Limb (tissue), 2 donors: Measurements from ENCODE around the gene KIF19.

Source experiments
- DNase-seq, 2 donors: peaks; one replicate each; pipeline ENCODE4 v3.0.0-alpha.2; 2016; ENCODE audit errors: extremely low spot score in 2 of 2

Gene KIF19

DNA sequence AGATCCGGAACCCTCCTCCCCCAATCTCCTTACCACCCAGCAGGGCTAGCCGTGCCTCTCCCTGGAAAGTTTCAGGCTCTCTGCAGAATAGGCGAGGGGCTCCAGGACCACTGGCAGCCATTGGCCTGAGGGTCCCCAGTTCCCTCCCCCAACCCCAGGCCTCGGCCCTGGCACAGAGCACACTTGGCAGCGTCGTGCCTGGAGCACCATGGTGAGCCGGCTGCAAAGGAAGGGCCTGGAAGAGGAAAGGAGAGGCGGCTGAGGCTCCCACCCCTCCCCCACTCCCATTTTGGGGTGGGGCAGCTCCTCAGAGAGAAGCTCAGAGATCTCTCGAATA is 36.0 kb downstream of the KIF19 start:
- DNase-seq, result no peak

DNA sequence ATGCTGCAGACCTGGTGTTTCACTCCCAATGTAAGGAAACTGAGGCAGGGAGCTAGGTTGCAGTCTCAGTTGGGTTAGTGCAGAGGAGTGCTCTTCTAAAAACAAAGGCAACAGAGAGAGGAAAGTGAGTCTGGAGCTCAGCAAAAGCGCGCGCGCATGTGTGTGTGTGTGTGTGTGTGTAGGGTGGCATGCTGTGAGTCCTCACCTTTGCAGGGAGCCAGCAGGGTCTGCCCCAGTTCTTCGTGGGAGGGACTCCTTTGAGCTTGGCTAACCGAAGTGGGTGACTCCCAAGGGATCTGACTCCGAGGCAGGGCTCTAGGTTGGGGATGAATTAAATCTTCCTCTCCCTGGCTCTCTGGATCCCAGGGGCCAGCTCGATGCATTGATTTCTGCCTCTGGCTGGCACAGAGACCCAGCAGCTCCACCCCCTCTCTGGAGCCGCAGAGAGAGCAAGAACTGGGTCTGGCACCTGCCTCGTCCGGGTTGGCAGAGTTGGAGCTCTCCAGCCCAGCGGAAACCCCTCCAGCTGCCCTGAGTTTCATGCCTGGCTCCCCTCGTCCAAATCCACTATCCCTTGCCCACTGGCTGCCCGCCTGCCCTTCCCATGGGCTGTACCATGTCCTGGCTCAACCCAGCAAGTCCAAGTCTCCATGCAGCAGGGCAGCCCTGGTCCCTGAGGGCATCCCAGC is 36.9 kb downstream of the KIF19 start:
- no peak for DNase-seq

DNA sequence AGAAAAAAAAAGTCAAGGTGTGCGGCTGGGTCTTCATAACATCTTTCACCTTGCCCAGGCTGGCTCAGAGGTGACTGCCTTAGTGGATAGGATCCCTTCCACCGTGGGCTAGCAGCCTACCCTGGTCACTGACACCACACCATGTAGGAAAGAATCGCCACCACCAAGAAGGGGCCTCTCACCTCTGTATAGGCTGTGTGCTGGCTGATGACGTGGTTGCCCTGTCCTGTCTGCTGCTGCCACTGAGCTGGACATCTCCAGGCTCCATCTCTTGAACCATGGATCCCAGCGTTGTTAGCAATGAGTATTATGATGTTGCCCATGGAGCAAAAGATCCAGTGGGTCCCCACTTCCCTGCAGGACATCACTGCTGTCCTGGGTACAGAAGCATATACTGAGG is 41.2 kb downstream of the KIF19 start, which contains the start of gene GPR142:
Gene GPR142 (plus strand): TSS at position 301 of the 400 bp plus-strand sequence. CDS start 2,035 bp downstream, outside the sequence.
- no peak for DNase-seq

DNA sequence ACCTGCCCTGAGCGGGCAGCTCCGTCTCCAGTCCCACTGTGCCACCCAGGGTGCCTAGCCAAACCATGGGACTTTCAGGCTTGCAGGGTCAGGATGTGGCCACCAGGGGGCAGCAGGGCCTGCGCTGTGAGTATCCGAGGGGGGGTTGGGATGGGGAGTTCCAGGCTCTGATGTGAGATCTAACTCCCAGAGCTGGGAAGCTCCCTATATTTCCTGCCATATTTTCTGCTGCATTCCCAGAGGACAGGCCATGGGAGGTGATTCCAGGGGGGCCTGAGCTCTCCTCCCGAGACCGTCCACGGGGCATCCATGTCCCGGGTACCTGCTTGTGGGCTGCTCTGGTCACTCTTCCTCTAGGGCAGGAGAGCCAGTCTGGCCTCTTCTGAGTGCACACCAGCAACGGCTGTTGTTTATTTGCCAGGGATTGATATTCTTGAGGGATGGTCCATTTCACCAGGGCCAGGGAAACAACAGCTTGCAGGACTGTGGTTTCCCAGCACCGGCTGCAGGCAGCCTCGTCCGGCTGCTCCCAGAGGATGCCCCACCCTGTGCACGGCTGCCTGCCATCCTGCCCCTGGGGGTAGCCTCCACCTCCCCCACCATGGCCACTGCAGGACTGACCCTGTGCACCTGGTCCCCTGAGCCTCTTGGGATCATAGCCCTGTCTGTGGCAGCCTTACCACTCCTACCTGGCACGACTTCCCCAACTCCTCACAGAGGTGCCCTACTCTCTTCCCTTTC is 42.5 kb downstream of the KIF19 start:
- peak; percentile 63 to 82 for DNase-seq

DNA sequence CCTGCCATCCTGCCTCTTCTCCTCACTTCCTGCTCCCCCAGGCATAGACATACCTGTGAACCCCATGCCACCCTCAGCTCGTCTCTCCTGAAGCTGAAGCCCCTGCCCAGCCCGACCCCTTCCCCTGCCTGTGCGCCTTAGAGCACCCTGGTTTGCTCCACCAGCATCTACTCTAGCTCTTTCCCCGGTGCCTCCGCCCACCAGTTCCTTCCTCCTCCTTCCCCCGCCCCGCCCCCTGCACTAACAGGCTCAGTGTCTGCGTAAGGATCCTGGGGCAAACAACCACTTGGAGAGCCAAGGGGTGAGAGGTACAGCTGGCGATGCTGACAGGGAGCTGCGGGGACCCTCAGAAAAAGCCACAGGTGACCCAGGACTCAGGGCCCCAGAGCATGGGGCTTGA is 43.2 kb downstream of the KIF19 start:
- DNase-seq, result no peak

DNA sequence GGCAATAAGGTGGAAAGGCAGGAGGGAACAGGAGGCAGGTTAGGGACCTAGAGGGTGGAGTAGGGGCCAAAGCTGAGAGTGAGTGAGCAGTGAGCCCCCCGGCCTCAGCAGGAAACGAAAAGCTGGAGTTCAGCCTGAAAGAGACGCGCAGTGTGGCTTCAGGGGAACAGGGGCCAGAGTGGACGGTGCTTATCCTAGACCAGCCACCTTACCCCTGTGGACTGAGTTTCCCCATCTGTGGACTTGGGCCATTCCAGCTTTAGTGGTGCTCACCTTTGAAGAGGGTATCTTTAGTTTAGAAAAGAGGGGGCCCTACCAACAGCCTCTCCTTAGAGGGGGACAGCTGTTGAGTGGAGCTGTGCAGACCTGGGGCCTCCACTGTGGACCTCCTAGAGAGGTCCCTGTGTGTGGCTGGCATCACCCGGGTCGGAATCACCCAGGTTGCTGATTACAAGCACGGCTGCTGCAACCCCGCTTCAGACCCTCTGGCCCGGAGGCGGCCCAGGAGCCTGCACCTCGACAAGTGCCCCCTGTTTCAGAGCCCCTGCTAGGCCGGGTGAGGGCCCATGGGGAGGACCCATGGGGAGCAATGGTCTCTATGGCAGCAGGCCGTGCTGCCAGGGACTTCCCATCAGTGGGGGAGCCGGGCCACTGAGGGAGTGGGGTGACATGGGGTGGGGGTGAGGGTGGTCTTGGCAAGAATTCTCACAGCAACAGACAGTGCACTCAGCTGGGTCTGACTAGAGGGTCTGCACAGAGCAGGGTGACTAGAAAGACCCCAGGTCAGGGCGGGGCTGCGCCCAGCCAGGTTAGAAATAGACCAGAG is 43.9 kb downstream of the KIF19 start:
- DNase-seq, result no peak

DNA sequence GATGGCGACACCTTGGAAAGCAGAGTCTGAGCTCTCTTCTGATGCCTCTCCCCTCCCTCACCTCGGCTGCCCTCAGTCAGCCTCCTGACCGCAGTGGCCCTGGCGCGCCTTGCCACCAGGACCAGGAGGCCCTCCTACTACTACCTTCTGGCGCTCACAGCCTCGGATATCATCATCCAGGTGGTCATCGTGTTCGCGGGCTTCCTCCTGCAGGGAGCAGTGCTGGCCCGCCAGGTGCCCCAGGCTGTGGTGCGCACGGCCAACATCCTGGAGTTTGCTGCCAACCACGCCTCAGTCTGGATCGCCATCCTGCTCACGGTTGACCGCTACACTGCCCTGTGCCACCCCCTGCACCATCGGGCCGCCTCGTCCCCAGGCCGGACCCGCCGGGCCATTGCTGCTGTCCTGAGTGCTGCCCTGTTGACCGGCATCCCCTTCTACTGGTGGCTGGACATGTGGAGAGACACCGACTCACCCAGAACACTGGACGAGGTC is 45.7 kb downstream of the KIF19 start:
- DNase-seq, result no peak

DNA sequence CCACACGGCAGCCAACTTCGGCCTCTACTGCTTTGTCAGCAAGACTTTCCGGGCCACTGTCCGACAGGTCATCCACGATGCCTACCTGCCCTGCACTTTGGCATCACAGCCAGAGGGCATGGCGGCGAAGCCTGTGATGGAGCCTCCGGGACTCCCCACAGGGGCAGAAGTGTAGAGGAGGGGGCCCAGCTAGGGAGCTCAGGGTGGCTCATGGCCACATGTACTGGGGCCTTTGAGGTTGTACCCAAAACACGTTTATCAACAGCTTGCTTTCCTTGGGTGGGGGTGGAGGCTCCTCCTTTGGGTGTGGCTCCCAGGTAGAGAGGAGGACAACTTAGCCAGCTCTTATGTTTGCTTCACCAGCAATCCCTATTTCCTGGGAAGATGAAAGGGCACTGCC is 46.4 kb downstream of the KIF19 start:
- no peak for DNase-seq

DNA sequence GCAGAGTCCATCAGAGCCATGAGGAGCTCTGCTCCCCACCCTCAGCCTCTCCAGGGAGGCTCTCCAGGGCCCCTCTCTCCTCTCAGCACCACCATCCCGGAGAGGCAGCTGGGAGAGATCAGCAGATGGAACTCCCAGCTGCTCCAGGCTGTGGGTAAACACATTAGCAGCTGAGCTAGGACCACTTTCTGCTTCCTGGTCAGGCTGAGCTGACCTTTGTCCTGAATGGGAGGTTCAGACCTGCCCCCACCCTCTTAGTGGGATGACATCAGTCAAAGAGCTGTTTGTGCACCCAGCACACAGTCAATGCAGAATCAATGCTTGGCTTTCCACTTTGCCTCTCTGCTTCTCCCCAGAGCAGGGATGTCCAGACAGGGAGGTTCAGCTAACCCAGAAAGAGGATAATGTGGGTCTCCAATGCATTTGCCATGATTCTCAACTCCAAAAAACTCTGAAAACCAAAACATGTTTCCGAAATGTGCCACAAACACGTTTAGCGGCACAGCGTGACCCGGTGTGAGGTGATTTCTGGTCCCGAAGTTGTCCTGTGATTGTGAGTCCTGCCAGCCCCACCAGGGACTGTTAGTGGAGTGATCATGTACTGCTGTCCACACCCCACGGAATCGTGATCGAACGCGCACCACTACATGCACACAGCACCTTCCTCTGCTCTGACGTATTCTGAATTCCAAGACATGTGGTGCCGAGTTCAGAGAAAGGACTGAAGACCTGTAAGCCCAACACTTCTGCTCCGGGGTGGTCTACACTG is 48.0 kb downstream of the KIF19 start:
- peak in 1 of 2 donors; percentile 31 for DNase-seq

DNA sequence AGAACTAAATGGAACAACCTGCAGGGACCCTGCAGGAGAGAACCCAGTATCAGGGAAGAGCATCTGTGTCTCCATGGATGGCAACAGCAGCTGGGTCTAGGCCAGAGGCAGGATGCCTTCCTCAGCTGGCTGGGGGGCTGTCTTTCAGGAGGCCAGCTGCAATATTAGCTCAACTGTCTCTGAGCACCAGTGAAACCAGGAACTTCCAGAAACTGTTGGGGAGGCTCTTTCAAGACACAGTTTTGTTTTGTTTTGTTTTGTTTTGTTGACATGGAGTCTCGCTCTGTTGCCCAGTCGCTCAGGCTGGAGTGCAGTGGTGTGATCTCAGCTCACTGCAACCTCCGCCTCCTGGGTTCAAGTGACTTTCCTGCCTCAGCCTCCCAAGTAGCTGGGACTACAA is 48.8 kb downstream of the KIF19 start:
- no peak for DNase-seq

DNA sequence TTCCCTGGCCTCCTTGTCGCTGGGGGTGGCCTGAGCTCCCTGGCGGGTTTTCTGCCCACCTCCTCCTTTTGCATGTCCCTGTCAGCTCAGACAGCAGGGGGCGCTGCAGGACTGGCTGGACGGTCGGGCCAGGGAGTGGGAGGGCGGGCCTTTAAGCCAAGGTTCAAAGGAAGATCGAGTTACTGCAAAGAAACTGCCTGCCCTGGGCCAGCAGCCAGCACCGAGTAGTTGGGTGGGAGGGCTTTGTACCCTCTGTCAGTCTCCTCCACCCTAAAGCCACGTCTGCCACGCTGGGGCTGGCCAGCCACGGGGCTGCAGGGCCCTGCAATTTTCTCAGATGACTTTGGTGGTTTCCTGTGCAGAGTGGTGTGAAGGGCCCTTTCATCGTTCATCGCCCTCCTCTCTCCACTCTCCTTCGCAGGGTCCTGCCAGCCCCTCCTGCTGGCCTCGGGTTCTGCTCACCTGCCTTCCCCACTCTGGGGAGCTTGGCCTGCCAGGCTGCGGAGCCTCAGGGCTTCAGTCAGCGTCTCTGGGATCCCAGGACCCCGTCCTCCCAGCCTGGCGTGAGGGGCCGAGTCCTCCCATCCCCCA is 53.6 kb downstream of the KIF19 start:
- DNase-seq, result peak; percentile 91 to 97

DNA sequence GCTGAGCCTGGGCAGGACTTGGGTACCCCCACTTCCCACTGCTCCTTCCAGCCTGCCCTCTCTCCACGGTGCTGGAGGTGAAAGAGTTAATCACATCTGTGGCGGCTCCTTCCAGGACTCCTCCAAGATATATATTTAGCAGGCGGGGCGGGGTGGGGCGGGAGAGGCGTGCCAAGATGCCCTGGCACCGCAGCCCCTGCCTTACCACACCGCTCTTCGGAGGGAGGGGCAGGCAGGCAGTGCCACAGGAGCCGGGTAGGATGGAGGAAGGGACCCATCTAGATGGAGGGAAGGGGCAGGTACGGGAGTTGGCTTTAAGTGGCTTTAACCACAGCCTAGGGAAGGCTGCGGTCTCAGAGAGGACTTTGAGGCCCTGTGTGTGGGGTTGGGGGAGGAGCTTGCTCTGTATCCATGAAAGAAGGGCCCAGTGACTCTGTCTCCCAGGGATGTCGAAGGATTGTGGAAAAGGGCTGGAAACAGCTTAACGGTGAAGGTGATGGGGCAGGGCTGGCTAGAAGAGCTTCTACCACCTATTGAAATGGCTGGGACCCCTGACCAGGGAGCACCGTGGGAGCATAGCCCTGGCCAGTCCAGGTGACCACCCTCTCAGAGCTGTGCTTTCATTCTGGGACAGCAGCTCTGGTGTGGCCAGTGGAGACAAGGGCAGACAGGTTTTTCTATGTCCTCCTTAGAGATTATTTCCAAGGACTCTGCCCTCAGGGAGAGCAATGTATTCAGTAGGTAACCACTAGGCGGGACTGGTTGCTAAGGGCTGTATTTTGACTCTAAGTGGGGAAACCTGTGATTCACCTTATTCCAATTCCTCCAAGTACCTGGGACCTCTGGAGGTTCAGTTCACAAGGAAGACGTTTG is 54.3 kb downstream of the KIF19 start:
- peak in 1 of 2 donors; percentile 67 for DNase-seq

DNA sequence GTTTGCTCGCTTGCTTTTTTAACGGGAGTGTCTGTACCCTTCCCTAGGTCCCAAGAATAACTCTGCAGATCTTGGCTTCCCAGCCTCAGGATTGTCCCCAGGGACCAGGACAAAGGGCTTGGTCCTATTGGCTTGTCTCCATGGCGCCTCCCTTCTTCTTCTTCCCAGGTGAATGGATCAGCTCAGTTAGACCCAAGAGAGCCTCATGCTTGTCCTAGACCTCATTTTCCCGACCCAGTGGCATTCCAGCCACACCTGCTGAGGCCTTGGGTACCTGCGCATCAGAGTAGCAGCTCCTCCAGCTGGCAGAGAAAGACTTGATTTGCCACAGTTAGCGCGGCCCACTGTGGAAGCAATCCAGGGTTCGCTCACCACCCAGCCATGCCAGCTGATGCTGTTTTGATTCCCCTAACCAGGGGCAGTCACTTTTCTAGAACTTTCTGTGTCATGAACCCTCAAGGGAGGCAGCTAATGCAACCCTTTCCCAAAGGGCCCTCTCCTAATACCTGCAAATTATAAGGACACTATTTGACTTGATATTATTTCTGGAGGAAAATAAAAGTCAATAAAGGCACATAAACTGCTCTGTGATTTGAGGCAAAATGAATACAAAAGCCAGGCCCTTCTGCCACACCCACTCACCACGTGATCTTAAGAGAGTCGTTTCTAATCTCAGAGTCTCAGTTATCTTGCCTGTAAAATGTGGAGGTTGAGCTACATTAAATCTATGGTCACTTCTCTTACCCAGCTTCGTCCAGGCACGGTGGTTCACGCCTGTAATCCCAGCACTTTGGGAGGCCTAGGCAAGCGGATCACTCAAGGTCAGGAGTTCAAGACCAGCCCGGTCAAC is 55.2 kb downstream of the KIF19 start:
- DNase-seq, result peak in 1 of 2 donors; percentile 26

DNA sequence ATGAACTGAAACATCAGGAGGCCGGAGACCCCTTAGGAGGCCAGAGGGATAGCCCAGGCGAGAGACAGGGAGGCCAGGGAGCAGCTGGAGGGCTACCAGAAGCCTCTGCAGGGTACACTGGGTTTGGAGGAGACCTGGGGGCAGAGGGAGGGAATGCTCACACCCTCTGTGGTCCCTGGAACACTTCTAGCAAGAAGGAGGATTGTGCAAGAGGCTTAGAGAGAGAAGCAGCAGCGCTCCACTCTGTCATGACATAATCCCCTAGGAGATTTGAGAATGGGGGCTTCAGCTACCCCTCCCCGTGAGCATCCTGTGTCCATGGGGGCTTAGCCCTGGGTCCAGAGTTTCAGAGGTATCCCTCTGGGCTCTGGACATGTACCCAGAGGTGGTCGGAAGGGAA is 57.1 kb downstream of the KIF19 start:
- DNase-seq, result no peak

DNA sequence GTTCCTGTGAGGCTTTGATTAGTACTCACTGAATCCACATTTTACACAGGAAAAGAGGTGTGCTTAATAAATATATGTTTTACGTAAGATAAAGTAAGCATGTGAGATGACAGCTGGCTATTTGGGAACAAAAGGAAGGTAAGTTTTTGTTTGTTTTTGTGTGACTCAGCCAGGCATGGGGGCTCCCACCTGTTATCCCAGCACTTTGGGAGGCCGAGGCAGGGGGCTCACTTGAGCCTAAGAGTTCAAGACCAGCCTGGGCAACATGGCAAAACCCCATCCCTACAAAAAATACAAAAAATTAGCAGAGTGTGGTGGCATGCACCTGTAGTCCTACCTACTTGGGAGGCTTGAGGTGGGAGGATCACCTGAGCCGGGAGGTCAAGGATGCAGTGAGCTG is 59.2 kb downstream of the KIF19 start:
- DNase-seq, result no peak

DNA sequence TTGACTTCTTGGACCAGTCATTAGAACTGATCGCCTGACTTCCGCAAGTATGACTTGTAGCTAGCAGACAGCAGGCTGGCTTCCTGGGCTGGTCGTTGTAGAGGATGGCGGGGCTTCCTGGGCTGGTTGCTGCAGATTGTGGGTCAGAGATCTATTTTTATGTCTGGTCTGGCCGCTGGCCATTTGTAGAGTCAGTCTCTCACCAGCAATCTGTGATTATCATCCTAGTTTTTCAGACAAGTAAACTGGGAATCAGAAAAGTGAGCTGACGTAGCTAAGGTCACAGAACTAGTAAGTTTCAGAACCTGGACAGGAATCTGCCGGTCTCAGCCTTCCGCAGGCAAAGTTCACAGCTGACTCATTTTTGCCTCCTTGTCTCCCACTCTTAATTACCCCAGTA is 60.4 kb downstream of the KIF19 start:
- no peak for DNase-seq

DNA sequence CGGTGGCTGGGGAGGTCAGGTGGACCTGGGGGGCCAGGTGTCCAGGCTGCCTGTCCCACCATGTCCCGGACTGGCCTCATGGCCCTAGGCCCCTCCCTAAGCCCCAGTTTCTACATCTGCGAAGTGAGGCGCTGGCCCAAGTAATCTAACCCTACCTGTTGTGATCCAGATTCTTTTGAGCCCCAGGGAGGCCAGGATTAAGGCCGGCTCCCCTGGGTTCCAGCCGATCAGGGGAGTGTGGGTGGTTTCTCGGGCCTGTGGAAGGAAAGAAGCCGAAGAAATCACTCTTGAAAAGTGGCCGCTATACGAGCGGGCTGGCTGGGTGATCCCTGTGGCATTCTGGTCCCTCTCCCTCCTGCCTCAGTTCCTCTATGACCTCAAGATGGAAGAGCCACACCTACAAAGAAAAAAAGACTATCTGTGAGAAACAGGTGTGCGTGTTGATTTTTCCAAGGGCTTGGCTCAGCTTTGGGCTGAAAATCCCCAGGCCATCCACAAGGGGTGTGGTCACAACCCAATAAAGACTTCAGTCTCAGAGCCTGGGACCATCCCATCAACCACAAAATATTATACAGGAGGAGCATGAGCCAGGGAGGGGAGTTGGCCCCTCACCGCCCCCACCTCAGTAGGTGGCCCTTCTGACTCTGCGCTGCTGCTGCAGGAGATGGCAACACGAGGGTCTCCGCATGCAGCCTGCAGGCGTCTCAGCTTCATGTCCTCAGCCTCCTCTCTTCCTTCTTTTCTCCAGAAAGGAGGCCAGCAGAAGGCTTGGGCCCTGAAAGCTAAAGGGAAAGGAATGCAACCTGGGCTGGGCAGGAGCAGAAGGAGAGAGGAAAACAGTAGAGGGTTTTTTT is 61.6 kb downstream of the KIF19 start:
- DNase-seq, result no peak
